ENCODE measurements around the gene LRP1B.

DNA sequence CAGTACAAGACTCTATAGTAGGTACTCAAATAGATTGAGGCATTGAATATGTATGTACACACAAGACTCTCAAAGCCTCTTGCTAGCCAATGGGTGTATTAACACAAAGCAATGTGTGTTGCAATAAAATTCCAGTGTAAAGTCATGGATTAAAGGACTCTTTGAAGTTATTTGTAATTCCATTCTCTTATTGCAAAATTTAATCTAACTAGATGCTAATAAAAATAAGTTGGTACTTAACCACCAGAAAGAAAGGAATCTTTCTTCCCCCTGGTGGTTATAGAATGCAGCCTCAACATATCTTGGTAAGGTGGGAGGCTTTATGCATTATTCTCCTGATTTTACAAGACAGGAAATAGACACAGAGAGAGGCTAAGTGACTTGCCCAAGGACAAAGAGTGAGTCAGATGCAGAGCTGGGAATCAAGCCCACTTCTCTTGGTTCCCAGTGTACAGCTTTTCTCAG, 18.0 kb downstream of the LRP1B start:
- TF ChIP-seq POLR2A (IDR thresholded peaks at IDR 0.05), result no peak
- TF ChIP-seq, protein P1, sequence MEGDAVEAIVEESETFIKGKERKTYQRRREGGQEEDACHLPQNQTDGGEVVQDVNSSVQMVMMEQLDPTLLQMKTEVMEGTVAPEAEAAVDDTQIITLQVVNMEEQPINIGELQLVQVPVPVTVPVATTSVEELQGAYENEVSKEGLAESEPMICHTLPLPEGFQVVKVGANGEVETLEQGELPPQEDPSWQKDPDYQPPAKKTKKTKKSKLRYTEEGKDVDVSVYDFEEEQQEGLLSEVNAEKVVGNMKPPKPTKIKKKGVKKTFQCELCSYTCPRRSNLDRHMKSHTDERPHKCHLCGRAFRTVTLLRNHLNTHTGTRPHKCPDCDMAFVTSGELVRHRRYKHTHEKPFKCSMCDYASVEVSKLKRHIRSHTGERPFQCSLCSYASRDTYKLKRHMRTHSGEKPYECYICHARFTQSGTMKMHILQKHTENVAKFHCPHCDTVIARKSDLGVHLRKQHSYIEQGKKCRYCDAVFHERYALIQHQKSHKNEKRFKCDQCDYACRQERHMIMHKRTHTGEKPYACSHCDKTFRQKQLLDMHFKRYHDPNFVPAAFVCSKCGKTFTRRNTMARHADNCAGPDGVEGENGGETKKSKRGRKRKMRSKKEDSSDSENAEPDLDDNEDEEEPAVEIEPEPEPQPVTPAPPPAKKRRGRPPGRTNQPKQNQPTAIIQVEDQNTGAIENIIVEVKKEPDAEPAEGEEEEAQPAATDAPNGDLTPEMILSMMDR (IDR thresholded peaks at IDR 0.05), result no peak
